BLaER1 treated with 17β-estradiol and CSF1 and Interleukin-3, amounts not matched to agents 10 nM and 100 nM (cell line): ENCODE results near the gene STX18.
A peak's percentile ranks its signal among the peaks of the same experiment; 100 is the strongest.
"Not testable (repeated sequence)": the region's sequence is repeated elsewhere in the genome, so short reads cannot be mapped to it uniquely, and the experiment has no call there.

Source experiments
- H3K27ac ChIP-seq, 11 experiments: shearing (Covaris generic); formaldehyde crosslinking; 2 replicates each; pipeline ENCODE4 v1.8.1; 2022
- H3K27me3 ChIP-seq, 11 experiments: shearing (Covaris generic); formaldehyde crosslinking; 2 replicates each; pipeline ENCODE4 v1.8.1; 2022
- H3K36me3 ChIP-seq, 11 experiments: shearing (Covaris generic); formaldehyde crosslinking; 2 replicates each; pipeline ENCODE4 v1.8.1; 2022
- H3K4me1 ChIP-seq, 10 experiments: shearing (Covaris generic); formaldehyde crosslinking; 2 replicates each; pipeline ENCODE4 v1.8.1; 2022
- H3K4me2 ChIP-seq, 11 experiments: shearing (Covaris generic); formaldehyde crosslinking; 2 replicates each; pipeline ENCODE4 v1.8.1; 2022
- H3K4me3 ChIP-seq, 10 experiments: shearing (Covaris generic); formaldehyde crosslinking; 2 replicates each; pipeline ENCODE4 v1.8.1; 2022
- H3K9ac ChIP-seq, 11 experiments: shearing (Covaris generic); formaldehyde crosslinking; 2 replicates each; pipeline ENCODE4 v1.8.1; 2022
- H3K9me3 ChIP-seq, 11 experiments: shearing (Covaris generic); formaldehyde crosslinking; replicated peaks in 1 of 11; 2 replicates each; pipeline ENCODE4 v1.8.1; 2022
- H4K20me1 ChIP-seq, 11 experiments: shearing (Covaris generic); formaldehyde crosslinking; 2 replicates each; pipeline ENCODE4 v1.8.1; 2022
- Cebpa-rat ChIP-seq, 11 experiments: shearing (Covaris generic); IDR thresholded peaks; 2 replicates each; pipeline ENCODE4 v1.8.1; 2022

The STX18 gene

GRCh38 chr4:4529392-4529791 is 12.5 kb downstream of the STX18 start:
- Histone ChIP-seq H3K36me3 (peaks cover 9 to 37% (median 22%) of the 10 kb centered on the region in 11 experiments; a peak in 18 of 22 replicates), H3K4me2 (no peak overlapping the region), H3K4me3 (no peak overlapping the region), H3K27ac (no peak overlapping the region), H3K27me3 (no peaks in the 10 kb centered on the region), H4K20me1 (peaks cover 35 to 89% (median 73%) of the 10 kb centered on the region in 11 experiments; a peak in 19 of 22 replicates), H3K9ac (no peak overlapping the region), H3K4me1 (peaks cover 15 to 24% (median 18%) of the 10 kb centered on the region in 10 experiments), H3K9me3 (no peaks in the 10 kb centered on the region)
- no peak for TF ChIP-seq Cebpa-rat (IDR thresholded peaks at IDR 0.05)

- no peaks in the 10 kb centered on the region for H3K27me3 ChIP-seq
- no peak overlapping the region for H3K9ac ChIP-seq
- TF ChIP-seq Cebpa-rat (IDR thresholded peaks at IDR 0.05), result no peak
- peaks cover 40 to 89% (median 75%) of the 10 kb centered on the region in 11 experiments; a peak in 20 of 22 replicates for H4K20me1 ChIP-seq
- H3K27ac ChIP-seq, result no peak overlapping the region
- H3K36me3 ChIP-seq, result peaks cover 9 to 37% (median 22%) of the 10 kb centered on the region in 11 experiments; a peak in 17 of 22 replicates
- H3K4me3 ChIP-seq, result no peak overlapping the region
- no peaks in the 10 kb centered on the region for H3K9me3 ChIP-seq
- no peak overlapping the region for H3K4me2 ChIP-seq
- peaks cover 21 to 31% (median 23%) of the 10 kb centered on the region in 10 experiments for H3K4me1 ChIP-seq
Observed at GRCh38 chr4:4526401-4526800, 15.4 kb downstream of the STX18 start.

DNA sequence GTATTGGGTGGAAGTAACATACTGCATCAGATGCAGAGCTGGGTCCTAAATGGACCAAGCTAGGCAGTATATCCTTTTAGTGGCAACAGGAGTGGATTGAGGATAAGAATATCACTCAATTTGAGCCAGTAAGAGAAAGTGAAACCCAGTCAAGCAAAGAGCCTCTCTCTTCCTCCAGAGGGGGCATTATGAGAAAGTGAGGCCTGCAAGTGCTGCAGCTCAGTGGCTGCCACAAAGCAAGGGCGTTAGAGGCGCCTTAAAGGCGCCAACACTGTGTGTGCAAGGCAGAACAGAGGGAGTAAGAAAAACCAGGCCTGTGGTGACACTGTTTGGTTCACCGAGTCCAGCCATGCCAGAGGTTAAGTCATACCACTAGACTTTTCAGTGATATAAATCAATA is 17.5 kb downstream of the STX18 start:
- Histone ChIP-seq H3K4me1 (peaks cover 21 to 27% (median 23%) of the 10 kb centered on the region in 10 experiments), H3K4me2 (peak overlapping the region; percentile 43 to 73 (median 49); a peak in 21 of 22 replicates), H4K20me1 (peaks cover 43 to 91% (median 81%) of the 10 kb centered on the region in 11 experiments; a peak in 20 of 22 replicates), H3K9ac (peak overlapping the region in 5 of 11 experiments; percentile 3 to 49 (median 29); a peak in 4 of 22 replicates), H3K36me3 (peaks cover 9 to 33% (median 21%) of the 10 kb centered on the region in 11 experiments; a peak in 17 of 22 replicates), H3K27ac (peak overlapping the region in 4 of 11 experiments; percentile 17 to 40 (median 24); a peak in 7 of 22 replicates), H3K27me3 (no peaks in the 10 kb centered on the region), H3K9me3 (no peaks in the 10 kb centered on the region), H3K4me3 (no peak overlapping the region)
- no peak for TF ChIP-seq Cebpa-rat (IDR thresholded peaks at IDR 0.05)

- no peak overlapping the region for H3K27ac ChIP-seq
- H3K36me3 ChIP-seq, result peaks cover 0 to 14% (median 10%) of the 10 kb centered on the region in 11 experiments; a peak in 12 of 22 replicates
- H3K4me1 ChIP-seq, result peaks cover 23 to 34% (median 29%) of the 10 kb centered on the region in 10 experiments
- H3K4me2 ChIP-seq, result no peak overlapping the region
- peaks cover 36 to 99% (median 88%) of the 10 kb centered on the region in 11 experiments; a peak in 21 of 22 replicates for H4K20me1 ChIP-seq
- no peak overlapping the region for H3K4me3 ChIP-seq
- H3K9me3 ChIP-seq, result no peaks in the 10 kb centered on the region
- no peak overlapping the region for H3K9ac ChIP-seq
- H3K27me3 ChIP-seq, result no peaks in the 10 kb centered on the region
- TF ChIP-seq Cebpa-rat (IDR thresholded peaks at IDR 0.05), result no peak
Observed at GRCh38 chr4:4521731-4522130, 20.1 kb downstream of the STX18 start.

GRCh38 chr4:4521136-4521535 is 20.7 kb downstream of the STX18 start:
- H3K4me1 ChIP-seq, result peaks cover 22 to 33% (median 29%) of the 10 kb centered on the region in 10 experiments
- H3K4me2 ChIP-seq, result 0 out of 22 replicates have a peak overlapping the region, but pooled peaks of 1 of the 11 experiments have one; percentile 12
- H3K27ac ChIP-seq, result no peak overlapping the region
- H3K9me3 ChIP-seq, result no peaks in the 10 kb centered on the region
- H4K20me1 ChIP-seq, result peaks cover 36 to 100% (median 86%) of the 10 kb centered on the region in 11 experiments; a peak in 21 of 22 replicates
- H3K4me3 ChIP-seq, result no peak overlapping the region
- no peak for TF ChIP-seq Cebpa-rat (IDR thresholded peaks at IDR 0.05)
- no peaks in the 10 kb centered on the region for H3K27me3 ChIP-seq
- peaks cover 0 to 8% (median 4%) of the 10 kb centered on the region in 11 experiments; a peak in 11 of 22 replicates for H3K36me3 ChIP-seq
- no peak overlapping the region for H3K9ac ChIP-seq

GRCh38 chr4:4519297-4519894 is 22.5 kb downstream of the STX18 start:
- TF ChIP-seq Cebpa-rat (IDR thresholded peaks at IDR 0.05), result no peak
- Histone ChIP-seq H4K20me1 (peaks cover 25 to 100% (median 85%) of the 10 kb centered on the region in 11 experiments; a peak in 21 of 22 replicates), H3K4me2 (no peak overlapping the region), H3K9me3 (no peaks in the 10 kb centered on the region), H3K36me3 (peaks cover 0 to 5% (median 0%) of the 10 kb centered on the region in 11 experiments; a peak in 1 of 22 replicates), H3K4me1 (peaks cover 4 to 21% (median 14%) of the 10 kb centered on the region in 10 experiments), H3K27ac (no peak overlapping the region), H3K9ac (no peak overlapping the region), H3K27me3 (no peaks in the 10 kb centered on the region), H3K4me3 (no peak overlapping the region)

DNA sequence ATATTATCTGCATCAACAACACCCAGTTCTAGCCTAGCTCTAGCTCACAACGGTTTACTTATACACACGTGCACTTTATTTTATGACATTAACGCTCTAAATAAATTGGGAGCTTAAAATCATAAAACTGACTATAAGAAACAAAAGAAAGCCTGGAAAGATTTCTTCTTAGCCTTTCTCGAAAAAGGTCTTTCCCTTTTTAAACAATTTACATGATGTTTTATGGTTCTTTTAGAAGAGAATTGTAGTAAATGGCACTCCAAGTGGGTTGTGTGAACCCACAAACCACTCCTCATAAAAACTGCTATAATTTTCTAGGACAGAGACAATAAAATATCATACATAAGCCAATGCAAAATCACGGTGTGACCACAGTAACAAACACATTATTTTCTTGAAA is 23.1 kb downstream of the STX18 start:
- no peaks in the 10 kb centered on the region for H3K27me3 ChIP-seq
- no peak overlapping the region for H3K9ac ChIP-seq
- H3K9me3 ChIP-seq, result no peaks in the 10 kb centered on the region
- no peak overlapping the region for H3K27ac ChIP-seq
- peaks cover 18 to 100% (median 86%) of the 10 kb centered on the region in 11 experiments; a peak in 20 of 22 replicates for H4K20me1 ChIP-seq
- no peak overlapping the region for H3K4me2 ChIP-seq
- peaks cover 0 to 17% (median 8%) of the 10 kb centered on the region in 10 experiments; a peak in 12 of 20 replicates for H3K4me1 ChIP-seq
- H3K36me3 ChIP-seq, result peaks cover 0 to 7% (median 3%) of the 10 kb centered on the region in 11 experiments; a peak in 5 of 22 replicates
- no peak for TF ChIP-seq Cebpa-rat (IDR thresholded peaks at IDR 0.05)
- H3K4me3 ChIP-seq, result no peak overlapping the region

- Histone ChIP-seq H3K4me1 (peaks cover 0 to 25% (median 6%) of the 10 kb centered on the region in 10 experiments; a peak in 9 of 20 replicates), H3K27me3 (no peaks in the 10 kb centered on the region), H3K9ac (no peak overlapping the region), H3K9me3 (no peaks in the 10 kb centered on the region), H4K20me1 (peaks cover 11 to 96% (median 83%) of the 10 kb centered on the region in 11 experiments; a peak in 19 of 22 replicates), H3K27ac (no peak overlapping the region), H3K4me3 (no peak overlapping the region), H3K36me3 (peaks cover 0 to 20% (median 5%) of the 10 kb centered on the region in 11 experiments; a peak in 12 of 22 replicates), H3K4me2 (no peak overlapping the region)
- no peak for TF ChIP-seq Cebpa-rat (IDR thresholded peaks at IDR 0.05)
Observed at GRCh38 chr4:4514786-4515185, 27.1 kb downstream of the STX18 start.

GRCh38 chr4:4512282-4512681 is 29.6 kb downstream of the STX18 start:
- Histone ChIP-seq H3K36me3 (peaks cover 0 to 35% (median 9%) of the 10 kb centered on the region in 11 experiments; a peak in 16 of 22 replicates), H3K4me1 (peaks cover 0 to 19% (median 3%) of the 10 kb centered on the region in 10 experiments; a peak in 6 of 20 replicates), H3K9me3 (no peaks in the 10 kb centered on the region; a peak in 1 of 22 replicates), H3K9ac (no peak overlapping the region), H3K27me3 (no peaks in the 10 kb centered on the region), H4K20me1 (peaks cover 19 to 92% (median 72%) of the 10 kb centered on the region in 11 experiments; a peak in 20 of 22 replicates), H3K27ac (no peak overlapping the region), H3K4me2 (no peak overlapping the region), H3K4me3 (no peak overlapping the region)
- TF ChIP-seq Cebpa-rat (IDR thresholded peaks at IDR 0.05), result no peak

GRCh38 chr4:4510641-4511040 is 31.2 kb downstream of the STX18 start:
- H3K4me2 ChIP-seq, H3K27me3 ChIP-seq, H3K9ac ChIP-seq, H3K27ac ChIP-seq, H3K4me3 ChIP-seq, H3K9me3 ChIP-seq: not testable (repeated sequence)
- Histone ChIP-seq H4K20me1 (peaks cover 20 to 90% (median 70%) of the 10 kb centered on the region in 11 experiments; a peak in 20 of 22 replicates), H3K36me3 (peaks cover 0 to 46% (median 14%) of the 10 kb centered on the region in 11 experiments; a peak in 18 of 22 replicates), H3K4me1 (peaks cover 0 to 12% (median 0%) of the 10 kb centered on the region in 10 experiments; a peak in 4 of 20 replicates)
